NCI-H345 treated with DMSO at 0.1 percent for 48 hours (cell line): ENCODE data around the gene FRMD3.

Experiments
- DNase-seq: peaks from one replicate; lab custom pipeline; 2025; ENCODE audit not compliant: unreplicated experiment; lab: John Stamatoyannopoulos, UW

FRMD3 gene

GRCh38 chr9:83434254-83434653 lies 103.9 kb downstream of the FRMD3 start:
- DNase-seq: no peak

GRCh38 chr9:83433846-83434245 lies 104.4 kb downstream of the FRMD3 start:
- no peak for DNase-seq

GRCh38 chr9:83432877-83433550 lies 105.2 kb downstream of the FRMD3 start:
- no peak for DNase-seq

- DNase-seq: no peak
Observed at GRCh38 chr9:83432104-83432627, 106.0 kb downstream of the FRMD3 start.

GRCh38 chr9:83431101-83432060 lies 106.8 kb downstream of the FRMD3 start:
- DNase-seq: no peak

- DNase-seq: no peak
Observed at GRCh38 chr9:83430681-83431080, 107.5 kb downstream of the FRMD3 start.

GRCh38 chr9:83429229-83429628 lies 109.0 kb downstream of the FRMD3 start:
- no peak for DNase-seq

- no peak for DNase-seq
Observed at GRCh38 chr9:83425240-83425639, 113.0 kb downstream of the FRMD3 start.

GRCh38 chr9:83424831-83425230 lies 113.4 kb downstream of the FRMD3 start:
- DNase-seq: no peak

- no peak for DNase-seq
Observed at GRCh38 chr9:83423815-83424707, 114.1 kb downstream of the FRMD3 start.

GRCh38 chr9:83422527-83422926 lies 115.7 kb downstream of the FRMD3 start:
- no peak for DNase-seq

GRCh38 chr9:83420486-83420885 lies 117.7 kb downstream of the FRMD3 start:
- no peak for DNase-seq

- no peak for DNase-seq
Observed at GRCh38 chr9:83419961-83420360, 118.2 kb downstream of the FRMD3 start.

GRCh38 chr9:83418283-83418682 lies 119.9 kb downstream of the FRMD3 start:
- DNase-seq: no peak

- no peak for DNase-seq
Observed at GRCh38 chr9:83413367-83413766, 124.8 kb downstream of the FRMD3 start.

GRCh38 chr9:83410701-83411100 lies 127.5 kb downstream of the FRMD3 start:
- no peak for DNase-seq

GRCh38 chr9:83406921-83407320 lies 131.3 kb downstream of the FRMD3 start:
- no peak for DNase-seq

- DNase-seq: no peak
Observed at GRCh38 chr9:83405759-83406158, 132.4 kb downstream of the FRMD3 start.

- DNase-seq: no peak
Observed at GRCh38 chr9:83403527-83404238, 134.5 kb downstream of the FRMD3 start.

- no peak for DNase-seq
Observed at GRCh38 chr9:83401328-83401900, 136.8 kb downstream of the FRMD3 start.
